GM10248 (cell line): ENCODE measurements around the gene ADAMTS12.

Experiments
- CTCF ChIA-PET: fragments of 300-600 bp; sonication (Branson Sonifier 250); formaldehyde crosslinking; extraction: SDS; loops from one replicate; lab custom pipeline; 2021; ENCODE audit warnings: antibody characterized with exemption; lab: Yijun Ruan, JAX
- POLR2A ChIA-PET: fragments of 350-650 bp; sonication (Branson Sonifier 250); formaldehyde crosslinking; extraction: SDS; loops from one replicate; lab custom pipeline; 2020; ENCODE audit warnings: antibody characterized with exemption; lab: Yijun Ruan, JAX
- DNase-seq: peaks from one replicate; pipeline ENCODE4 v3.0.0; 2012; ENCODE audit errors: extremely low spot score
- CTCF ChIP-seq: IDR thresholded peaks from 2 replicates; pipeline ENCODE4 v1.5.1; 2012; ENCODE audit warnings: mild to moderate bottlenecking, low read depth; ENCODE audit errors: extremely low read depth, missing control alignments, control extremely low read depth

The ADAMTS12 gene

GRCh38 chr5:33702867-33703266, 188.9 kb downstream of the ADAMTS12 start:
- no peak for DNase-seq
- POLR2A ChIA-PET: no interaction called here
- TF ChIP-seq CTCF: no peak
- CTCF ChIA-PET: interaction anchor here (1.5 to 2.6 kb wide), 3 partner anchors 10 to 232 kb away, joined by 4 to 8 read pairs (median 7); no protein-coding TSS in a partner anchor

GRCh38 chr5:33701951-33702350, 189.8 kb downstream of the ADAMTS12 start:
- ChIA-PET POLR2A (no interaction called here), CTCF (interaction anchor here (1.1 to 2.6 kb wide), 4 partner anchors 11 to 233 kb away, joined by 3 to 8 read pairs (median 6); no protein-coding TSS in a partner anchor)
- TF ChIP-seq CTCF: no peak
- no peak for DNase-seq

DNA sequence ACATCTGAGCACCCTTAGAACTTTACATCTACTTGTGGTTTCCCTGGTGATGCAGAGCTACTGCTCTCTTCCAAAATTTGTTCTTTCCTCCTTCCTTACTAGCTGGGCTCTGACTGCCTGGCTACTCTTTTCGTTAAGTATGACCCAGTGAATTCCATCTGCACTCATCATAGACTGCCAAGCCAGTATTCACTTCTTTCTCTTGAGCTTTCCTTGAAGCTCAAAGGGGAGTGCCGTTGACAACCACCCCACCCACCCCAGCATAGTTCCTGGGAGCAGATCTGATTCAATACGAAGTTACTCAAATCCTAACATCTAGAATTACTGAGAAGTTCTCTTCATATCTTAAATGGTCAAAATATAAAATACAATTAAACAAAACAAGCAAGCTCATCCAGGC, 190.5 kb downstream of the ADAMTS12 start:
- DNase-seq: no peak
- TF ChIP-seq CTCF: no peak

GRCh38 chr5:33696411-33696810, 195.4 kb downstream of the ADAMTS12 start:
- ChIA-PET POLR2A (no interaction called here), CTCF (no interaction called here)
- no peak for DNase-seq
- TF ChIP-seq CTCF: no peak

More for the DNA sequence above, 190.5 kb downstream of the ADAMTS12 start:
- ChIA-PET POLR2A (no interaction called here), CTCF (interaction anchor here (1.1 to 2.6 kb wide), 3 partner anchors 12 to 234 kb away, joined by 3 to 8 read pairs (median 7); no protein-coding TSS in a partner anchor)

DNA sequence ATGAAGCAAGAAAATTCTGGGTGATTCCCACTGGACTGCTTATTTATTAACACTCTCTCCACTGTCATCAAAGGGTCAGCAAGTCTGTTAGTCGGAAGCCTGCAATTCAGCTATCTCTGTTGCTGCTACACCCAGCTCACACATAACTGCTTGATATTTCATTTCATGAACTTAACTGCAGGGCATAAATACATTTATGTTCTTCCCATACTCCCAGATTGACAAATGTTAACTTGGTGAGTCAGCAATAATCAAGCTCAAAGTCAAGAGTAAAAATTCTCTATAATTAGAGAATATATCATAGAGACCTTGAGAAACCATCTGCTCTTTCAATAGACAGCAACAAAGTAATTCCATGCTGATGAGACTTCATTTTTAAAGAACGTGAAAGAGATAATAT, 198.8 kb downstream of the ADAMTS12 start:
- ChIA-PET POLR2A (no interaction called here), CTCF (interaction anchor here (1.1 kb wide), 1 partner anchor 242 kb away, joined by 3 read pairs; no protein-coding TSS in a partner anchor)
- no peak for DNase-seq
- TF ChIP-seq CTCF: no peak

DNA sequence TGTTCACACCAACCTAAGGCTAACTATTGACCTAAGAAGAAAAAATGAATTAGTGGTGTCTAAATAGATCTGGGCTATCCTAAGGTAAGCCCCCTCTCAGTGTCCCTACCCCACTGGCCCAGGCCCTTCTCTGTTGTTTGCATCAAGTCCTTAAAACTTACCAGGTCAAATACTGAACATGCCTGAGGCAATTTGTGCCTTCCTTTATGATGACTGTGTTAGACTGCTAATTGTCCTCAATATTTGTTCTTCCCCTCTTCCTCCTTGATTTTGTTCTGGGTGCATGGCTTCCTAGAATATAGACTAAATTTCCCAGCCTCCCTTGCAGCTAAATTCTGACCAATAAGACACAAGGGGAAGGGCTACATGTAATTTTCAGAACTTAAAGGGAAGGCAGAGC, 199.9 kb downstream of the ADAMTS12 start:
- ChIA-PET POLR2A (no interaction called here), CTCF (interaction anchor here (1.6 kb wide), 1 partner anchor 244 kb away, joined by 4 read pairs; the partner anchor contains the start of gene RXFP3)
- DNase-seq: no peak

More for the DNA sequence above, 199.9 kb downstream of the ADAMTS12 start:
- TF ChIP-seq CTCF: no peak
